Measurements from ENCODE around the gene AGAP3.

Gene AGAP3

DNA sequence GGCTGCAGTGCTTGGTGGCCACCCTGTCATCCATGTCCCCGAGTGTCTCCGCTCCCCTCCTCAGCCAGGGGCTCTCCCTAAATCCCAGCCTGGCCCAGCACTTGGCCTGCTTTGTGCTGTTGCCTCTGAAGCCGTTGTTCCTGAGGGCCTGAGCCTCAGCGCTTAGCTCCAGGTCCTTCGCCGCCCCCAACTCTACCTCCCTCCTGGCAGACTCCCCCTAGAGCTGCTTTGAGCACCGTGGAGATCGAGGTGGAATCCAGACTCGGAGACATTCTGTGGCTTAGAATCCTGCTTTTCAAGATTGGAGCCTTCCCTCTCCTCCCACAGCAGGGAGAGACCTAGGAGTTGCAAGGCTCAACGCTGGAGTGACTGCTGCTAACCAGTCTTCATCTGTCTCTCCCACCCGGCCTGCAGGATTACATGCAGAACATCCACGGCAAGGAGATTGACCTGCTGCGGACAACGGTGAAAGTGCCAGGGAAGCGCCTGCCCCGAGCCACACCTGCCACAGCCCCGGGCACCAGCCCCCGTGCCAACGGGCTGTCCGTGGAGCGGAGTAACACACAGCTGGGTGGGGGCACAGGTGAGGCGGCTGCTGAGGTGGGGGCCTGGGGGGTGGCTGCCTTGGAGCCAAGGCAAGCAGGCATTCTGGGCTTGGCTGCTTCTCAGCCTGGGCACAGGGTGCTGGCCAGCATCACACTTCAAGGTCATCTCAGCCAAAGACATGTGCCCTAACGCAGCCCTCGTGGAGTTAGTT, 47.9 kb downstream of the AGAP3 start:
- no peak for DNase-seq (ENCODE audit: extremely low spot score)
- POLR2A ChIA-PET, result no interaction called here
- TF ChIP-seq, protein P1, sequence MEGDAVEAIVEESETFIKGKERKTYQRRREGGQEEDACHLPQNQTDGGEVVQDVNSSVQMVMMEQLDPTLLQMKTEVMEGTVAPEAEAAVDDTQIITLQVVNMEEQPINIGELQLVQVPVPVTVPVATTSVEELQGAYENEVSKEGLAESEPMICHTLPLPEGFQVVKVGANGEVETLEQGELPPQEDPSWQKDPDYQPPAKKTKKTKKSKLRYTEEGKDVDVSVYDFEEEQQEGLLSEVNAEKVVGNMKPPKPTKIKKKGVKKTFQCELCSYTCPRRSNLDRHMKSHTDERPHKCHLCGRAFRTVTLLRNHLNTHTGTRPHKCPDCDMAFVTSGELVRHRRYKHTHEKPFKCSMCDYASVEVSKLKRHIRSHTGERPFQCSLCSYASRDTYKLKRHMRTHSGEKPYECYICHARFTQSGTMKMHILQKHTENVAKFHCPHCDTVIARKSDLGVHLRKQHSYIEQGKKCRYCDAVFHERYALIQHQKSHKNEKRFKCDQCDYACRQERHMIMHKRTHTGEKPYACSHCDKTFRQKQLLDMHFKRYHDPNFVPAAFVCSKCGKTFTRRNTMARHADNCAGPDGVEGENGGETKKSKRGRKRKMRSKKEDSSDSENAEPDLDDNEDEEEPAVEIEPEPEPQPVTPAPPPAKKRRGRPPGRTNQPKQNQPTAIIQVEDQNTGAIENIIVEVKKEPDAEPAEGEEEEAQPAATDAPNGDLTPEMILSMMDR (IDR thresholded peaks at IDR 0.05; ENCODE audit: control extremely low read depth, extremely low read depth, low read depth, missing control alignments), result no peak
- CTCF ChIA-PET, result interaction anchor here (1.6 kb wide), 1 partner anchor 22 kb away, joined by 4 read pairs; no protein-coding TSS in a partner anchor

DNA sequence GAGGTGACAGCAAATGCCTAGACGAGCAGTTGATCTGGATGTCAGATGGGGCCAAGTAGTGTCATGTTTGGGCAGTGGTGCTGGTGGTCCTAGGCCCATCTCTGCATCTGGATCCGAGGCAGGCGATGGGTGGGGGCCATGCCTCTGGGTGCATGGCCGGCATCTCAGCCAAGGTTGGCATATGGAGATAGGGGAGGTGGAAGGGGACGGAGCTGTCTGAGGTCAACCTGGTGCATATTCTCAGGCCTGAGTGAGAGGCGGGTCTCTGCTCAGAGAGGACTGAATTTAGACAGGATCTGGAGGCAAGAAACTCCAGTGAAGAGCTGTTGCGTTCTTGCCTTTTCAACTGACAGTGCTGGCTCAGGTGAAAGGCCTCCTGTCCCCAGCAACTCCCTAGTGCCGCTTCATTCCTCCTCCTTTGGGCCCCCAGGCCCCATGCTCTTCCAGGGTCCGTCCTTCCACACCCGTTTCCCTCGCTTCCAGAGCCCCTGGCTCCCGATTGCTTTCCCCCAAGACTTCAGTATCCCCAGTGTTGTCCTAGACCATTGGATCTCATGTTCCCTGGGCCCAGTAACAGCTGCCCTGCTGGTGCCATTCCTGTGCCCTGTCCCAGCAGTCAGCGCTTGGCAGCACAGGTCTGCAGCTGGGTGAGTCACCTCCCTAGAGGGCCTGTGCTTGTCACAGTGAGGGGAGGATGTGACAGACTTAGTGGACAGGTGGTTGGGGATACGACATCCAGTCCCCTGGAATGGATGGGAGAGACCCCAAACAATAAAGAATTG, 48.7 kb downstream of the AGAP3 start:
- POLR2A ChIA-PET, result no interaction called here
- no peak for DNase-seq (ENCODE audit: extremely low spot score)
- TF ChIP-seq, protein P1 (IDR thresholded peaks at IDR 0.05; ENCODE audit: control extremely low read depth, extremely low read depth, low read depth, missing control alignments), result no peak
- CTCF ChIA-PET, result interaction anchor here (0.7 to 1.6 kb wide), 3 partner anchors 11 to 23 kb away, joined by 3 to 5 read pairs (median 4); no protein-coding TSS in a partner anchor

DNA sequence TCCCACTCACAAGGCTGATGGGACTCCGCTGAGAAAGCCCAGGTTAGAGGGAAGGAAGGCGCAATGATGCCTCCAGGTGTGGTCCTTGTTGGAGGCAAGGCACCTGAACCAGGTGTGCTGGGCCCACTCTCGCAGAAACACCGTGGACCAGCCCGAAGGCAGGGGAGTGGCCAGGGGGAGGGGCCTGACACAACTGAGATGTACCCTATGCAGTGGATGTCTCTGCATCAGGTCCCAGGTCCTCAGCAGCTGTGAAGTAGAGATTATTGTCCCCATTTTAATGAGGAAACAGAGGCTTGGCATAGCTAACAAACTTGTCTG, 49.2 kb downstream of the AGAP3 start:
- CTCF ChIA-PET, result interaction anchor here (0.7 to 1.6 kb wide), 3 partner anchors 12 to 24 kb away, joined by 3 to 5 read pairs (median 4); no protein-coding TSS in a partner anchor
- TF ChIP-seq, protein P1 (IDR thresholded peaks at IDR 0.05; ENCODE audit: control extremely low read depth, extremely low read depth, low read depth, missing control alignments), result no peak
- no peak for DNase-seq (ENCODE audit: extremely low spot score)
- POLR2A ChIA-PET, result no interaction called here

DNA sequence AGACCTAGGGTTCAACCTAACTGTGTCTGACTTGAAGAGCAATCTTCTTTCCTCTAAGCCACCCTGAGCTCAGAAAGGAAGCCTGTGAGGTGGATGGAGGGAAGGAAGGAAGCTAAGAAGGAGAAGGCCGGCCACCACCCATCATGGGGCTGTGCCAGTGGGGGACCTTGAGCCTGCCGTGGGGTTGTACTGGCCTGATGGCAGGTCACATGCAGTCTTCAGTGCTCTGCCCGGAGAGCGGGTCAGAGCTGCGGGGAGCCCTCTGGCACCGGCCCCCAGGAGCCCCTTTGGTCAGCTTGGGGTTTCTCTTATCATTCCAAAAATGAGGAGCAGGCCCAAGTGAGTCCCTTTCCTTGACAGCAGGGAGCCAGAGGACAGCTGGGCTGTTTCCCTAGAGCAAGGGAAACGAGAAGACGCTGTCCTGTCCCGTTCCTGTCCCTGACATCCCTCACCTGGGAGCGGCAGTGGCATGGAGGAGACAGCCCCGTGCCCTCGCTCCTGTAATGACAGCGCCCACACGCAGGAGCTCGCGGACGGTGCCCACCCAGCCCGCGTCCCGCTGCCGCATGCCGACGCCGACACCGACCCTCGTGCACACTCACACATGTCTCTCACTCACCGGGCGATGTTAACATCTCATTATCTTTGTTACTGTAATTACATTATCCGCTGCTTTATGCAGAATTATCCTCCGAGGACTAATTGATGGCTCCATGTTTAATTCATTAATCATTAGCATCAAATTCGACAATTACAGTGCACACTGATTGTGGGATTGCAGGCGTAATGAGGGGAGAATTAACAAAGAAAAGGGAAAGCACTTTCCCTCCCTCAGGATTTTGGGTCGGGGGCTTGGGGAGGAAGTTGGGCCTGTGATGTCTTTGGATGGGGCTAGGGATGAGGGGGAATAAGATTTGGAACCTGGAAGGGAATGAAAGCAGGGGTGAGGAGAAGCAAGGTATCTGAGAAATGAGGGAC, 49.9 kb downstream of the AGAP3 start:
- ChIA-PET CTCF (interaction anchor here (0.7 to 1.6 kb wide), 3 partner anchors 12 to 24 kb away, joined by 3 to 5 read pairs (median 4); no protein-coding TSS in a partner anchor), POLR2A (no interaction called here)
- no peak for DNase-seq (ENCODE audit: extremely low spot score)
- TF ChIP-seq, protein P1 (IDR thresholded peaks at IDR 0.05; ENCODE audit: control extremely low read depth, extremely low read depth, low read depth, missing control alignments), result no peak

DNA sequence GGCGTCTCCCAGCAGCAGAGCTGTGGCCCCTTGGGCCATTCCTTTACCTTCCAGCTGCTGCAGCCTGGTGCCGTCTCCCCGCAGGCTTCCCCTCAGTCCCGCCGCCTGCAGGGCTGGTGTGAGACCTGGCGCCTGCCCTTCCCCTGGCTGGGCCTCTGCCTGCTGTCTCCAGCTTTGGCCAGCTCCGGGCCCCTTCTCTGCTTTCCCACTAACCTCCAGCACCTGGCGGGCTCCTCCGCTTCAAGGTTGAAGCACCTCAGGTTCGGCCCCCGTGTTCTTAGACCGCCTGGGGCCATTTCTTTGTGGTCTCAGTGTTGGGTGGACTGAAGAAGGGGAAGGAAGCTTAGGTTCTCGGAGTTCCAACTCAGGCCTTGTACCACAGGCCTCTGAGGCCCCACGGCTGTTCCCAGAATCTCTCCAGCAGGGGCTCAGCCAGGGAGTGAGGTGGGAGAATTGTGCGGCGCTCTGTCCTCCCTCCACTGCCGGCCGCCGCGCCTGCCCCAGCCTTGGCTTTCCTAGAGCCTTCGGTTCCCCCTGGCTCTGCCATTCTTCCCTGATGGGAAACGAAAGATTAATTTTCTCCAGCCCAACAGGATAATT, 50.9 kb downstream of the AGAP3 start:
- no peak for DNase-seq (ENCODE audit: extremely low spot score)
- TF ChIP-seq, protein P1 (IDR thresholded peaks at IDR 0.05; ENCODE audit: control extremely low read depth, extremely low read depth, low read depth, missing control alignments), result no peak
- ChIA-PET CTCF (interaction anchor here (1.0 to 3.9 kb wide), 2 partner anchors 13 to 31 kb away, joined by 3 to 19 read pairs; no protein-coding TSS in a partner anchor), POLR2A (no interaction called here)

Measured in GM10248 (cell line).